TTC549 (cell line): ENCODE data around the gene PHACTR2.
"Not testable (repeated sequence)": the region's sequence is repeated elsewhere in the genome, so short reads cannot be mapped to it uniquely, and the experiment has no call there.

Source experiments
- FAIRE-seq: peaks from 2 replicates; lab custom pipeline; 2012; peaks lifted over from hg19 to GRCh38; lab: Jason Lieb, UNC

The PHACTR2 gene

DNA sequence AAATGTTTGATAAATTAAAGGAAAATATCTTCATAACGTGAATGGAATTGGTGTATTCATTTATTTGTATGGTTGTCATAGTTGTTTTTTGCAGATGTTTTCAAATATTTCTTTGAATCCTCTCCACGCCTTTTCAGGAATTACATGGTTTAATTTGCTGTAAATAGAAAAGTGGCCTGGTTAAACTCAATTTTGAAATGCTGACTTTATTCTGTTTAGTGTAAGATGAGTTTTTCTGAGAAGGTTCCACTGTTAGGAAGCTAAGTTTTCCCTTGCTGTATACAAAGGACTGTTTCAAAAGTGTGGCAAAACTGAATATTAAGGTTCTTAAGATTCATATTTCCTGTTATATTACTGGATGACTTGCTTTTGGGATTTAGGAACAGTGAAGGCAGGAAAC, 186.0 kb downstream of the PHACTR2 start:
- no peak for FAIRE-seq

DNA sequence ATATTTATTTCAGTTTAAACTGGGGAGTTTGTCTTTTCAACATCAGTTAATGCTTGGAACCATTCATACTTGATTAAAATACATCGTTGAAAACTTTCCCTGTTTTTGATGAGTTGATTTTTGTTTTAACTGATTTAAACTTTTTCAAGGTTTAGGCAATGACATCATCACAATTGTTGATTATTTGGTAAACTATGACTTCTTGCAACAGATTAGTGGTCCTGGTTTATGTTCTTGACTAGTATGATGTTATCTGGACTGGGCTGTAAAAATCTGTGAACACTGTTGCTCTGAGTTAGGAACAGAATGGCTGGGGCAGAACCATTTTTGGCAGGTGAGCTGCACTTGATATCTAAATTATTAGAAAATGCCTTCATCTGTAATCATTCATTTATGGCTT, 186.5 kb downstream of the PHACTR2 start, which contains the start of gene ZC2HC1B:
ZC2HC1B (plus strand) TSS at position 241 of the 400 bp plus-strand sequence; CDS start at position 307, 66 bp downstream.
- FAIRE-seq, result no peak

DNA sequence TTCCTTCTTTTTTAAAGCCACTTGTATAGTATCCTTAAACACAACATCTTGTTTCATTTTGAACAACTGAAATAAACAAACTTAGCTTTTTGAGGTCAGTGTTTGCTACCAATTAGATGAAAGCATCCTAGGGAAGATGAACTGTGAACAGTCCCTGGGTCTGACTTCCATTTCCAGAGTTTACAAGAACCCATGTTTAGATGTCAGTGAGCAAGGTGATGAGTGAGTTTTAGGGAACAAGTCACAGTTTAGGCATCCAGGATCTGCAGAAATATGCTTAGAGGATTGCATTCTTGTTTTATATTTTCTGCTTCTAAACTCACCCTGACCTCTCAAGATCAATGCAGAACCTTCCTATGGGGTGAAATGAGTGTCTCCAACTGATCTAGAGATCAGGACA, 189.5 kb downstream of the PHACTR2 start:
- FAIRE-seq, result no peak

DNA sequence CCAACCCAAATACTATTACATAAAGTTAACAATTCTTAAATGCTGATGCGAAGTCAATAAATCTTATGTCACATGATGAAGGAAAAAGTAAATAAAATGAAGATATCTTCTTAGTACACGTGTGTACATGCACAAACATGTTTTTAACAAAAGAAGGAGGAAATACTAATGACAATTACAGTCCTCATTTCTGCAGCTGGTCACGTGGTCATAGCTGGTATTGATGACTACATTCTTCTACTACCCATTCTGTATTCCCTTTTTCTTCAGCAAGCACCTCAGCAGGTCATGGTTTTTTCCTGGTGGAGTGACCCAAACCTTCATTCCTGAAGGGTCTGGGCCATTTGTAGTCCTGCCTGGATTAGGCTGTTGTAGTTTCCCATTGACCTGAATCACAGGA, 191.0 kb downstream of the PHACTR2 start:
- FAIRE-seq, result not testable (repeated sequence)

DNA sequence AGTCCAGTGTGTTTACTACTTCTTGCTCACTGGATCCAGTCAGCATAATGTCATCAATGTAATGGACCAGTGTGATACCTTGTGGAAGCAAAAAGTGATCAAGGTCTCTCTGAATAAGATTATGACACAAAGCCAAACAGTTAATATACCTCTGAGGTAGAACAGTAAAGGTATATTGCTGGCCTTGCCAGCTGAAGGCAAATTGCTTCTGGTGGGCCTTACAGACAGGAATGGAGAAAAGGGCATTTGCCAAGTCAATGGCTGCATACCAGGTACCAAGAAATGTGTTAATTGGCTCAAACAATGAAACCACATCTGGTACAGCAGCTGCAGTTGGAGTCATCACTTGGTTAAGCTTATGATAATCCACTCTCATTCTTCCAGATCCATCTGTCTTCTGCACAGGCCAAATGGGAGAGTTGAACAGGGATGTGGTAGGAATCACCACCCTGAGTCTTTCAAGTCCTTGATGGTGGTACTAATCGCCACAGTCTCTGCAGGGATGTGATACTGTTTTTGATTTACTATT, 193.5 kb downstream of the PHACTR2 start:
- FAIRE-seq, result not testable (repeated sequence)

DNA sequence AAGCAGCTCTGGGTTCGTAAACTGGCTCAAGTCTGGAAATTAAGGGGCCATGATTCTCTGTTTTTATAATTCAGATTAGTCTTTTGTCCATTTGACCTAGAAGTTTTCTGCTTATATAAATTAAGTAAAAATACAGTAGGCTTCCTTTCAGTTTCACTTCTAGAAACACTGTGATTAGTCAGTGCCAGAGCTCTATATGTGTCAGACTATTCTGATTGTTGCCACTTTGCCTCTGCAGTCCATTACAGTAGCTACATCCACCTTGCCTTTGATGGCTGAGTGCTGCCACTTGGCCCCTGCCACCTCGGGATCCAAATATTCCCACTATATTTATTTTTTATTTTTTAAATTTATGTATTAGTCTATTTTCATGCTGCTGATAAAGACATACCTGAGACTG, 194.4 kb downstream of the PHACTR2 start:
- FAIRE-seq, result no peak

DNA sequence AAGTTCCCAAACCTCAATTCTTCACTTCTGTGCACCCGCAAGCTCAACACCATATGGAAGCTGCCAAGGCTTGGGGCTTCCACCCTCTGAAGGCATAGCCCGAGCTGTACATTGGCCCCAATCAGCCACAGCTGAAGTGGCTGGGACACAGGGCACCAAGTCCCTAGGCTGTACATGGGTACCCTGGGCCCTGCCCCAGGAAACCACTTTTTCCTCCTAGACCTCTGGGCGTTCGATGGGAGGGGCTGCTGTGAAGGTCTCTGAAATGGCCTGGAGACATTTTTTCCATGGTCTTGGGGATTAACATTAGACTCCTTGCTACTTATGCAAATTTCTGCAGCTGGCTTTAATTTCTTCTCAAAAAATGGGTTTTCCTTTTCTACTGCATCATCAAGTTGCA, 195.8 kb downstream of the PHACTR2 start:
- not testable (repeated sequence) for FAIRE-seq

DNA sequence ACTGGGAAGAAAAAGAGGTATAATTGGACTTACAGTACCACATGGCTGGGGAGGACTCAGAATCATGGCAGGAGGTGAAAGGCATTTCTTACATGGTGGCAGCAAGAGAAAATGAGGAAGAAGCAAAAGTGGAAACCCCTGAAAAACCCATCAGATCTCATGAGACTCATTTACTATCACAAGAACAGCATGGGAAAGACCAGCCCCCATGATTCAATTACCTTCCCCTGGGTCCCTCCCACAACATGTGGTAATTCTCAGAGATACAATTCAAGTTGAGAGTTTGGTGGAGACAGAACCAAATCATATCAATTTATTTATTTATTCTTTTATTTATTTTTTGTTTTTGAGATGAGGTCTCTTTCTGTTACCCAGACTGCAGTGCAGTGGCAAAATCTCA, 196.7 kb downstream of the PHACTR2 start:
- not testable (repeated sequence) for FAIRE-seq

DNA sequence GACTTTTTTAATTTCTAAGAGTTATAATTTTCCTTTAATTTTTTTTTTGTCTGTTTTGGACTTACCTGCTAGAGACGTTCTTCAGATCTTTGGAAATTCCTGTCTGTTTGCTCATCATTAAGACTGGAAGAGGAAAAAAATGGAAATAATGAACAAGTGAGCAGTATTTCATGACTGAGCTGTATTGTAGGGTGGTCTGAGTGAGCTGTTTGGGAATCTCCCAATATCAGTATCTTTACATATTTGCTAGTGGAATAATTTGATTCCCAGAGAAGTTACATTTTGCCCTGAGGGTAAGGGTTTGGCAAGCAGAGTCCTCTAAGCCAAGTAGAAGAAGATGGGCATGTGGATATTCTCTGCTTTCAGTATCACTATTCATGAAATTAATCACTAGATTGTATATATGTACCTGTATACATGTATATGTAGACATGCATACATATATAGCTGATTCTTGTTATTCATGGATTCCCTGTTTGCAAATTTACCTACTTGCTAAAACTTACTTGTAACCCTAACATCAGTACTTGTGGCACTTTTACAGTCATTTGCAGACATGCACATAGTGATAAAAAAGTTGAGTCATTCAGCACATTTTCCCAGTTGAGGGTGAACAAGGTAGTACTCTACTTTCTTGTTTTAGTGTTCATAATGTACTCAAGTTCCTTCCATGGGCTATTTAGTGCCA, 200.0 kb downstream of the PHACTR2 start:
- FAIRE-seq, result no peak

DNA sequence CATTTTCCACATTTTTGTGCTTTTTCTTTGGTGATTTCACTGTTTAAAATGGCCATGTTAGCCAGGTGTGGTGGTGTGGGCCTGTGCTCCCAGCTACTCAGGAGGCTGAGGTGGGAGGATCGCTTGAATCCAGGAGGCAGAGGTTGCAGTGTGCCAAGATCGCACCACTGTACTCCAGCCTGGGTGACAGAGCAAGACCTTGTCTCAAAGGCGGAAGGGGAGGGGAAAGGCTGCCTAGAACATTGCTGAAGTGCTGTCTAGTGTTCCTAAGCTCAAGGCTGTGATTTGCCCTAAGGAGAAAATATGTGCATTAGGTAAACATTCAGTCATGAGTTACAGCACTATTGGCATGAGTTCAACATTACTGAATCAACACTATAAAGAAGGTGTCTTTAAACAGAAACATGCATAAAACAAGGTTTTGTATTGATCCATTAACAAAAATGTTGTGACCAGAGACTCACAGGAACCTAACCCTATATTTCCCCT, 200.6 kb downstream of the PHACTR2 start:
- no peak for FAIRE-seq

DNA sequence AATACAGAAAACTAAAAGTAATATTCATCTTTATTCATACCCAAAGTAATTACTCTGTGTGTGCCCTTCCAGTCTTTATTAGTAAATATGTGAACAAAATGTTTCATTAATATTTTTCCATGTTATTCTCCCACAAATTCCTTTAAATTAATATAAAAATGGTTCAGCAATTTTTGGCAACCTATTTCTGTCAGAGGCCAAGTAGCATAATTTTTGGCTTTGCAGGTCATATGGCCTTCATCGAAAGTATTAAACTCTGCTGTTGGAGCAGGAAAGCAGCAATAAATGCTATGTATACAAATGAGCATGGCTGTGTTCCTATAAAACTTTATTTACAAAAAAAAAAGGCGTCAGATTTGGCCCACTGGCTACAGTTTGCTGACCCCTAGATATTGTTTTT, 202.6 kb downstream of the PHACTR2 start:
- no peak for FAIRE-seq
